Prostate gland (tissue), 2 donors: ENCODE data around the gene ZNF112.

Experiments used
- POLR2A ChIP-seq: fragments of 450-650 bp; IDR thresholded peaks from one replicate; pipeline ENCODE4 v1.6.1; 2016; ENCODE audit warnings: antibody characterized with exemption, mild to moderate bottlenecking
- POLR2AphosphoS5 ChIP-seq: sonication (generic); formaldehyde crosslinking; IDR thresholded peaks from one replicate; pipeline ENCODE4 v1.6.1; 2017; ENCODE audit warnings: antibody characterized with exemption
- TF ChIP-seq, protein P1 (sequence below), 4 experiments: fragments of 200-600 bp in 2 of 4; fragments of 450-650 bp in 2 of 4; sonication (generic) in 2 of 4; IDR thresholded peaks; 1 replicate in 3 of 4; 2 replicates in 1 of 4; pipeline ENCODE4 v1.5.1; 2016 to 2019; ENCODE audit warnings: antibody characterized with exemption in 4 of 4, mild to moderate bottlenecking in 2 of 4, moderate library complexity in 2 of 4

DNA sequence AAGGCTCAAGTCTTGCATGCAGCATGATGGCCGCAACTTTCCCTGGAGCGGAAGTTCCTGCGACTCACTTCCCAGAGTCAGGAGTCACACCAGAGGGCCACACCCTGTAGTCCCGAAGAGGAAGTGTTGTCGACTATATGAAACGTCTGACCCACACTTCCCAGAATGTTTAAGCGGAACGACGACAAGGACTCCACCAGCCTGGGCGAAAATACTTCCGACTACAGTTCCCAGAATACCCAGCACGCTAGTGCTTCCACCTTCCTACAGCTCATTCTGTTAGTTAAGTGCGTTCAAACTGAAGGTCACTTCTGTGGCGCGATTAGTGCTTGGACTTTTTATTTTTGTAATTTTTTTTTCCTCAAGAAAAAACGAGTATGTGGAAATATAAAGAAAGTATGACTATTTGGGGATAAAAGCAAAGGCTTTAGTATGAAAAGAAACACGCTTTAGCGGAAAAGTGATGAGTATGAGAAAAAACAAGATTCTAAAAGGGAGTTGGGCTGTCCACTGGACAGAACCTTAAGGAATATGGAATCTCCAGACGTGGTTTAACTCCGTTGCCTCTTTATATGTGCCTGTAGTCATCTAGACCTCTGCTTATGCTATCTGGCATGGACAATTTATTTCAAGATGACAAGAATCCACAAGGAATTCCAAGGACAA lies 15.5 kb upstream of the ZNF112 start:
- TF ChIP-seq POLR2A (no peak), POLR2AphosphoS5 (no peak)
- TF ChIP-seq, protein P1, sequence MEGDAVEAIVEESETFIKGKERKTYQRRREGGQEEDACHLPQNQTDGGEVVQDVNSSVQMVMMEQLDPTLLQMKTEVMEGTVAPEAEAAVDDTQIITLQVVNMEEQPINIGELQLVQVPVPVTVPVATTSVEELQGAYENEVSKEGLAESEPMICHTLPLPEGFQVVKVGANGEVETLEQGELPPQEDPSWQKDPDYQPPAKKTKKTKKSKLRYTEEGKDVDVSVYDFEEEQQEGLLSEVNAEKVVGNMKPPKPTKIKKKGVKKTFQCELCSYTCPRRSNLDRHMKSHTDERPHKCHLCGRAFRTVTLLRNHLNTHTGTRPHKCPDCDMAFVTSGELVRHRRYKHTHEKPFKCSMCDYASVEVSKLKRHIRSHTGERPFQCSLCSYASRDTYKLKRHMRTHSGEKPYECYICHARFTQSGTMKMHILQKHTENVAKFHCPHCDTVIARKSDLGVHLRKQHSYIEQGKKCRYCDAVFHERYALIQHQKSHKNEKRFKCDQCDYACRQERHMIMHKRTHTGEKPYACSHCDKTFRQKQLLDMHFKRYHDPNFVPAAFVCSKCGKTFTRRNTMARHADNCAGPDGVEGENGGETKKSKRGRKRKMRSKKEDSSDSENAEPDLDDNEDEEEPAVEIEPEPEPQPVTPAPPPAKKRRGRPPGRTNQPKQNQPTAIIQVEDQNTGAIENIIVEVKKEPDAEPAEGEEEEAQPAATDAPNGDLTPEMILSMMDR (IDR thresholded peaks at IDR 0.05), result no peak
